ENCODE results near the gene SCTR. TPM values are rescaled to one million over a fixed set of nuclear protein-coding genes. Genes with fewer than 3 reads are reported as not detected.

SCTR gene
- polyA plus RNA-seq, 3 donors = not detected

- H3K27me3 Mint-ChIP-seq (ENCODE audit: low read depth in 3 of 3) = peaks cover 3 to 18% (median 13%) of the 10 kb centered on the region in 3 donors
- intact Hi-C loops (cut with micrococcal nuclease) = no loop called here
- Histone ChIP-seq H3K9ac (ENCODE audit: insufficient read depth, low read length, poor library complexity, severe bottlenecking) (no peak overlapping the region), H3K4me3 (replicated peaks in 1 of 3; ENCODE audit: low read depth in 2 of 3, low read length in 3 of 3) (no peak overlapping the region), H3K79me2 (ENCODE audit: insufficient read depth, low read length) (no peaks in the 10 kb centered on the region), H3K4me1 (ENCODE audit: control insufficient read depth in 1 of 2, insufficient read depth in 2 of 2, low read length in 2 of 2) (no peaks in the 10 kb centered on the region), H4K20me1 (ENCODE audit: insufficient read depth, low read length) (no peaks in the 10 kb centered on the region), H3K36me3 (replicated peaks in 1 of 2; ENCODE audit: control insufficient read depth in 1 of 2, insufficient read depth in 2 of 2, low read length in 2 of 2) (no peaks in the 10 kb centered on the region), H3K9me3 (replicated peaks in 1 of 2; ENCODE audit: control insufficient read depth in 1 of 2, insufficient read depth in 1 of 2, low read length in 2 of 2) (peaks cover 0 to 2% of the 10 kb centered on the region in 2 donors), H3K4me2 (replicated peaks; ENCODE audit: extremely low read depth, low read length, poor library complexity, severe bottlenecking) (no peak overlapping the region), H3K27me3 (ENCODE audit: control insufficient read depth in 2 of 2, insufficient read depth in 2 of 2, low read length in 2 of 2) (peaks cover 0 to 2% of the 10 kb centered on the region in 2 donors), H2AFZ (ENCODE audit: insufficient read depth, low read depth, low read length, poor library complexity, severe bottlenecking) (no peak overlapping the region), H3K27ac (ENCODE audit: low read depth in 1 of 2, low read length in 2 of 2) (no peak overlapping the region)
- H3K9me3 Mint-ChIP-seq = peaks cover 2 to 6% (median 4%) of the 10 kb centered on the region in 7 donors
- no peak for TF ChIP-seq CTCF (IDR thresholded peaks at IDR 0.05)
- no peaks in the 10 kb centered on the region for H3K36me3 Mint-ChIP-seq
- DNase-seq = no peak
- no peaks in the 10 kb centered on the region for H3K4me1 Mint-ChIP-seq
- no peak overlapping the region for H3K4me3 Mint-ChIP-seq
- no peak overlapping the region for H3K27ac Mint-ChIP-seq
- 50% methylated on average over 1 of the region's 1 CpG for WGBS (ENCODE audit: insufficient coverage)
Measured at GRCh38 chr2:119419803-119420508, 104.3 kb downstream of the SCTR start.

- WGBS (ENCODE audit: insufficient coverage) = 100% methylated on average over 1 of the region's 1 CpG
- H3K36me3 ChIP-seq (replicated peaks in 1 of 2; ENCODE audit: control insufficient read depth in 1 of 2, insufficient read depth in 2 of 2, low read length in 2 of 2) = no peaks in the 10 kb centered on the region
- no peak overlapping the region for H3K27ac ChIP-seq (ENCODE audit: low read depth in 1 of 2, low read length in 2 of 2)
- H3K79me2 ChIP-seq (ENCODE audit: insufficient read depth, low read length) = no peaks in the 10 kb centered on the region
- Mint-ChIP-seq H3K27me3 (ENCODE audit: low read depth in 3 of 3) (peaks cover 3 to 14% (median 13%) of the 10 kb centered on the region in 3 donors), H3K36me3 (no peaks in the 10 kb centered on the region), H3K9me3 (peaks cover 2 to 6% (median 4%) of the 10 kb centered on the region in 7 donors), H3K4me1 (peaks cover 1% of the 10 kb centered on the region), H3K4me3 (no peak overlapping the region), H3K27ac (no peak overlapping the region)
- no peak overlapping the region for H2AFZ ChIP-seq (ENCODE audit: insufficient read depth, low read depth, low read length, poor library complexity, severe bottlenecking)
- no peaks in the 10 kb centered on the region for H4K20me1 ChIP-seq (ENCODE audit: insufficient read depth, low read length)
- no peak for DNase-seq
- no peak overlapping the region for H3K4me2 ChIP-seq (replicated peaks; ENCODE audit: extremely low read depth, low read length, poor library complexity, severe bottlenecking)
- H3K4me3 ChIP-seq (replicated peaks in 1 of 3; ENCODE audit: low read depth in 2 of 3, low read length in 3 of 3) = no peak overlapping the region
- H3K4me1 ChIP-seq (ENCODE audit: control insufficient read depth in 1 of 2, insufficient read depth in 2 of 2, low read length in 2 of 2) = no peaks in the 10 kb centered on the region
- TF ChIP-seq CTCF (IDR thresholded peaks at IDR 0.05) = no peak
- peaks cover 0 to 2% of the 10 kb centered on the region in 2 donors for H3K27me3 ChIP-seq (ENCODE audit: control insufficient read depth in 2 of 2, insufficient read depth in 2 of 2, low read length in 2 of 2)
- intact Hi-C loops (cut with micrococcal nuclease) = no loop called here
- no peak overlapping the region for H3K9ac ChIP-seq (ENCODE audit: insufficient read depth, low read length, poor library complexity, severe bottlenecking)
- peaks cover 0 to 2% of the 10 kb centered on the region in 2 donors for H3K9me3 ChIP-seq (replicated peaks in 1 of 2; ENCODE audit: control insufficient read depth in 1 of 2, insufficient read depth in 1 of 2, low read length in 2 of 2)
Measured at GRCh38 chr2:119419065-119419464, 105.2 kb downstream of the SCTR start.

All from CD14-positive monocyte (primary cell).